HepG2 (cell line): Measurements from ENCODE around the gene DDI2.

Source experiments
- ASH2L ChIP-seq: fragments of 300-600, 200-600 bp; sonication (generic); IDR thresholded peaks from 2 replicates; pipeline ENCODE4 v1.7.0; 2017; ENCODE audit warnings: low read depth, mild to moderate bottlenecking, moderate library complexity, mixed read lengths, low read length; ENCODE audit not compliant: insufficient read length
- GFI1 ChIP-seq: sonication (generic); formaldehyde crosslinking; IDR thresholded peaks from 2 replicates; pipeline ENCODE4 v1.5.0; 2020; ENCODE audit warnings: missing genetic modification reagents, mild to moderate bottlenecking, borderline replicate concordance
- HMG20A ChIP-seq: IDR thresholded peaks from 2 replicates; pipeline ENCODE4 v1.6.1; 2016; ENCODE audit warnings: borderline replicate concordance
- KDM4B ChIP-seq: sonication (generic); formaldehyde crosslinking; IDR thresholded peaks from 2 replicates; pipeline ENCODE4 v1.4.0; 2020; ENCODE audit warnings: missing genetic modification reagents
- MYC ChIP-seq: sonication (generic); formaldehyde crosslinking; IDR thresholded peaks from 2 replicates; pipeline ENCODE4 v1.9.0; 2021; ENCODE audit warnings: missing genetic modification reagents, borderline replicate concordance
- NCOA2 ChIP-seq: sonication (generic); formaldehyde crosslinking; IDR thresholded peaks from 2 replicates; pipeline ENCODE4 v1.8.0; 2022; ENCODE audit warnings: inconsistent platforms
- PCBP2 ChIP-seq: fragments of 200-400 bp; formaldehyde crosslinking; optimal IDR thresholded peaks from 2 replicates; pipeline ENCODE3; 2018; ENCODE audit warnings: low read length, low read depth; ENCODE audit not compliant: poor library complexity, severe bottlenecking
- SMAD9 ChIP-seq: sonication (generic); formaldehyde crosslinking; IDR thresholded peaks from 2 replicates; pipeline ENCODE4 v1.5.1; 2020; ENCODE audit warnings: mild to moderate bottlenecking, missing genetic modification reagents
- ZBTB7B ChIP-seq: sonication (generic); formaldehyde crosslinking; IDR thresholded peaks from 2 replicates; pipeline ENCODE4 v1.4.0; 2020; ENCODE audit warnings: missing genetic modification reagents
- ZNF546 ChIP-seq: sonication (generic); formaldehyde crosslinking; conservative IDR thresholded peaks from 2 replicates; pipeline ENCODE4 v1.8.1; 2023; ENCODE audit warnings: mild to moderate bottlenecking, missing genetic modification reagents
- TF ChIP-seq, protein P1 (sequence below): sonication (generic); formaldehyde crosslinking; conservative IDR thresholded peaks from 2 replicates; pipeline ENCODE4 v1.4.0; 2020; ENCODE audit warnings: missing genetic modification reagents

DNA sequence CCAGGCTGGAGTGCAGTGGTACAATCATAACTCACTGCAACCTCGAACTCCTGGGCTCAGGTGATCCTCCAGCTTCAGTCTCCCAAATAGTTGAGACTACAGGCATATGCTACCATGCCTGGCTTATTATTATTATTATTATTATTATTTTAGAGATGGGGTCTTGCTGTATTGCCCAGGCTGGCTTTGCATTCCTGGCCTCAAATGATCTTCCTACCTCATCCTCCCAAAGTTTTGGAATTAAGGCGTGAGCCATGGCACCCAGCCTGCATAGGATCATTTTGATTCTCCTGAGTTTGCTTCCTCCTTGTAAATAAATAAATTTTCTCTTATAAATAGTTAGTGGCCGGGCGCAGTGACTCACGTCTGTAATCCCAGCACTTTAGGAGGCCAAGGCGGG is 6.2 kb downstream of the DDI2 start:
- TF ChIP-seq NCOA2 (no peak), ZBTB7B (CRISPR knock-in tag) (no peak), ZNF546 (CRISPR knock-in tag) (no peak), KDM4B (CRISPR knock-in tag) (no peak), GFI1 (CRISPR knock-in tag) (no peak), MYC (CRISPR knock-in tag) (no peak), SMAD9 (CRISPR knock-in tag) (no peak), HMG20A (CRISPR knock-in tag) (no peak), PCBP2 (no peak), ASH2L (no peak)
- TF ChIP-seq, protein P1, sequence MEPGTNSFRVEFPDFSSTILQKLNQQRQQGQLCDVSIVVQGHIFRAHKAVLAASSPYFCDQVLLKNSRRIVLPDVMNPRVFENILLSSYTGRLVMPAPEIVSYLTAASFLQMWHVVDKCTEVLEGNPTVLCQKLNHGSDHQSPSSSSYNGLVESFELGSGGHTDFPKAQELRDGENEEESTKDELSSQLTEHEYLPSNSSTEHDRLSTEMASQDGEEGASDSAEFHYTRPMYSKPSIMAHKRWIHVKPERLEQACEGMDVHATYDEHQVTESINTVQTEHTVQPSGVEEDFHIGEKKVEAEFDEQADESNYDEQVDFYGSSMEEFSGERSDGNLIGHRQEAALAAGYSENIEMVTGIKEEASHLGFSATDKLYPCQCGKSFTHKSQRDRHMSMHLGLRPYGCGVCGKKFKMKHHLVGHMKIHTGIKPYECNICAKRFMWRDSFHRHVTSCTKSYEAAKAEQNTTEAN = no peak
